GM21825 (cell line): ENCODE measurements around the gene GPRC5A.

ENCODE experiments used
- ATAC-seq: cut with Tn5 transposase; IDR thresholded peaks from one replicate; pipeline ENCODE4 v1.9.1; 2021; ENCODE audit warnings: mild to moderate bottlenecking, moderate library complexity; ENCODE audit not compliant: unreplicated experiment

GPRC5A gene

GRCh38 chr12:12938541-12938940 is 47.2 kb downstream of the GPRC5A start:
- no peak for ATAC-seq

GRCh38 chr12:12939888-12940287 is 48.5 kb downstream of the GPRC5A start:
- ATAC-seq: no peak

GRCh38 chr12:12941450-12942350 is 50.3 kb downstream of the GPRC5A start:
- no peak for ATAC-seq

- no peak for ATAC-seq
These were observed 52.4 kb downstream of the GPRC5A start for GRCh38 chr12:12943586-12944260.

- no peak for ATAC-seq
These were observed 54.2 kb downstream of the GPRC5A start for GRCh38 chr12:12945591-12945990.

- ATAC-seq: no peak
These were observed 55.5 kb downstream of the GPRC5A start for GRCh38 chr12:12946686-12947355.

GRCh38 chr12:12947902-12948301 is 56.5 kb downstream of the GPRC5A start:
- no peak for ATAC-seq

GRCh38 chr12:12951504-12951903 is 60.1 kb downstream of the GPRC5A start:
- ATAC-seq: no peak

GRCh38 chr12:12952036-12952435 is 60.7 kb downstream of the GPRC5A start, which contains the start of gene GPRC5D:
TSS of gene GPRC5D (minus strand) at chr12:12952170. CDS start at chr12:12950384, 1,786 bp downstream.
- no peak for ATAC-seq

- no peak for ATAC-seq
These were observed 63.0 kb downstream of the GPRC5A start for GRCh38 chr12:12954356-12954755.

- ATAC-seq: no peak
These were observed 63.7 kb downstream of the GPRC5A start for GRCh38 chr12:12954878-12955625.

- ATAC-seq: no peak
These were observed 67.5 kb downstream of the GPRC5A start for GRCh38 chr12:12958886-12959285.

- no peak for ATAC-seq
These were observed 69.4 kb downstream of the GPRC5A start for GRCh38 chr12:12960639-12961209.

GRCh38 chr12:12964255-12964654 is 72.9 kb downstream of the GPRC5A start:
- ATAC-seq: no peak

- no peak for ATAC-seq
These were observed 74.5 kb downstream of the GPRC5A start for GRCh38 chr12:12965836-12966235.
